Stomach (tissue), 9 donors: ENCODE data around the gene OCLN. TPM values are rescaled to one million over a fixed set of nuclear protein-coding genes. Genes with fewer than 3 reads are reported as not detected.
"Not testable (repeated sequence)": the region's sequence is repeated elsewhere in the genome, so short reads cannot be mapped to it uniquely, and the experiment has no call there.

ENCODE experiments used
- DNase-seq, 2 donors: peaks; one replicate each; pipeline versions ENCODE4 v3.0.0 to v3.0.0-alpha.2; 2013 to 2019
- H3K27ac ChIP-seq, 5 donors: fragments of 200-600 bp in 4 of 5; sonication (generic) in 4 of 5; one replicate each; pipeline ENCODE4 v1.5.1; 2013 to 2019; ENCODE audit warnings: mild to moderate bottlenecking in 1 of 5, moderate library complexity in 1 of 5
- H3K27me3 ChIP-seq, 3 donors: fragments of 200-600 bp; sonication (generic); one replicate each; pipeline ENCODE4 v1.5.1; 2017 to 2019; ENCODE audit warnings: mixed run types in 1 of 3
- H3K36me3 ChIP-seq, 4 donors: fragments of 200-600 bp; sonication (generic); 1 replicate in 3 of 4; 2 replicates in 1 of 4; pipeline ENCODE4 v1.5.1; 2016 to 2019
- H3K4me1 ChIP-seq, 4 donors: fragments of 200-600 bp; sonication (generic); one replicate each; pipeline ENCODE4 v1.5.1; 2016 to 2019
- H3K4me3 ChIP-seq, 4 donors: fragments of 200-600 bp; sonication (generic) in 3 of 4; one replicate each; pipeline ENCODE4 v1.5.1; 2016 to 2019; ENCODE audit warnings: mild to moderate bottlenecking in 1 of 4
- H3K9me3 ChIP-seq, 4 donors: fragments of 200-600 bp; sonication (generic); one replicate each; pipeline ENCODE4 v1.5.1; 2016 to 2019
- POLR2AphosphoS5 ChIP-seq, 3 donors: sonication (generic); formaldehyde crosslinking; IDR thresholded peaks; one replicate each; pipeline ENCODE4 v1.6.1; 2016; ENCODE audit warnings: antibody characterized with exemption in 3 of 3
- WGBS, 5 donors: extraction: QIAGEN DNeasy Blood & Tissue Kit in 3 of 5; methylation state at CpG; one replicate each; pipeline versions ENCODE4 v1.1.5 to v1.1.7; 2013 to 2018; 5-methylcytosine and 5-hydroxymethylcytosine counted together
- intact Hi-C: fragments of 100-400 bp; cut with DNase I; formaldehyde crosslinking; loops from one replicate; pipeline ENCODE4 v1.15.1; 2023; ENCODE audit warnings: low total_unique reads
- polyA plus RNA-seq, 3 donors: library from polyadenylated mRNA; stranded (reverse); fragments of 200-250 nt; gene quantifications; one replicate each; pipeline ENCODE4 v1.2.3, GENCODE V29; 2013
- total RNA-seq, 5 donors: library from RNA; depleted of rRNA; stranded (reverse); fragments of >200 nt; gene quantifications; one replicate each; pipeline versions ENCODE4 v1.1.0 to v1.2.3, GENCODE V29; 2014 to 2016
- TF ChIP-seq, protein P1 (sequence below), 7 experiments: fragments of 450-650 bp in 4 of 7; fragments of 200-600 bp in 3 of 7; sonication (generic) in 3 of 7; IDR thresholded peaks; one replicate each; pipeline ENCODE4 v1.5.1; 2016 to 2019; ENCODE audit warnings: antibody characterized with exemption in 7 of 7, control low read depth in 2 of 7, mild to moderate bottlenecking in 1 of 7
- donor health status: healthy with polysubstance abuse.
- donor health status: Bipolar disorder and iron deficiency.
- donor health status: healthy.

Gene OCLN
- total and polyA plus RNA-seq, 8 donors: 4.4 to 81.9 (median 25.0) TPM

DNA sequence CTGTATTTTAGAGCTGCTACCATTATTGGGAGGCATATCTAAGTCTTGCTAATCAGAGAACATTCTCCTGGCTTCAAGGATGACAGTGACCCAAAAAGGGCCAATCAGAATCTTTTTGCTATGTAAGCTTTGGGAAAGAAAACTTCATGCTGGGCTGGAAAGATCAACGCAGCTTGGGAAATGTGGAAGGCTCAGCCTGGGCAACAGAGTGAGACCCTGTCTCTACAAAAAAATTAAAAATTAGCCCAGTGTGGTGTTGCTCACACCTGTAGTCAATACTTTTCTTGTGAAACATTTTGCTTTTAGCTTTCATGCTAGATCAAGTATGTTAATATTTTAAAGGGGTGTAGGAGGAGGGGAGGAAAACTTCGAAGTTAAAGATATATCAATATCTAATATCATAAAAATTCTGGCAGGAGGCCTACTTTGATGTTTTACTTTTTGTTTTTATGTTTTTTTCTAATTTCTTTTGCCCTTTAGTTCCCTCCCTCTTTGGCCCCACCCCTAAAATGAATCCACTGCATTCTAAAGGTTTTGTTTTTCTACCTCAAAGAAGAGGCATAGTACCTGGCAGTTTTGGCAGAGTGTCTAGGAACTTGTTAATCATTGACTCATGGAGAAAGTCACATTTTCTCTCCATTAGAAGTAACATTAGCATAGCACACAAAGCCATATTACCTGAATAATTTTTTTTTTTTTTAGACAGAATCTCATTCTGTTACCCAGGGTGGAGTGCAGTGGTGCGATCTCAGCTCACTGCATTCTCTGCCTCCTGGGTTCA, 50.4 kb downstream of the OCLN start:
- intact Hi-C loops, H3K4me1 ChIP-seq, DNase-seq, H3K27ac ChIP-seq, H3K9me3 ChIP-seq, H3K4me3 ChIP-seq, H3K36me3 ChIP-seq, H3K27me3 ChIP-seq: not testable (repeated sequence)
- WGBS, 5 donors: no CpG with 5 or more reads among the region's 3 CpGs

DNA sequence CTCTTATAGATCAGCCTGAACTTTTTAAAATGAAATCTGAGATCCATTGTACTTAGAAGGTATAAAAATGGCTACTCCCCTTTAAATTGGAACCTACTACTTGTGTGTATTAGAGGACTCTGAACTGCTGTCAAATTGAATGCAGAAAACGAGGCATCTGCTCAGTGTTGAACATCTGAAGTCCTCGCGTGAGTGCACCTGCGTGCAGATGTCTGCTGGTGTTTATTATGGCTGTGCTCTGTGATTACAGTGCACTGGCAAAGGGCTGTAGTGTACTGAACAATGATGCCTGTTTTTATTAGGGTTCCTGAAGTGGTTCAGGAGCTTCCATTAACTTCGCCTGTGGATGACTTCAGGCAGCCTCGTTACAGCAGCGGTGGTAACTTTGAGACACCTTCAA, 52.0 kb downstream of the OCLN start:
- H3K4me1 ChIP-seq, DNase-seq, H3K4me3 ChIP-seq, H3K36me3 ChIP-seq, intact Hi-C loops, H3K27ac ChIP-seq, H3K27me3 ChIP-seq, H3K9me3 ChIP-seq: not testable (repeated sequence)
- WGBS, 5 donors: no CpG with 5 or more reads among the region's 7 CpGs

DNA sequence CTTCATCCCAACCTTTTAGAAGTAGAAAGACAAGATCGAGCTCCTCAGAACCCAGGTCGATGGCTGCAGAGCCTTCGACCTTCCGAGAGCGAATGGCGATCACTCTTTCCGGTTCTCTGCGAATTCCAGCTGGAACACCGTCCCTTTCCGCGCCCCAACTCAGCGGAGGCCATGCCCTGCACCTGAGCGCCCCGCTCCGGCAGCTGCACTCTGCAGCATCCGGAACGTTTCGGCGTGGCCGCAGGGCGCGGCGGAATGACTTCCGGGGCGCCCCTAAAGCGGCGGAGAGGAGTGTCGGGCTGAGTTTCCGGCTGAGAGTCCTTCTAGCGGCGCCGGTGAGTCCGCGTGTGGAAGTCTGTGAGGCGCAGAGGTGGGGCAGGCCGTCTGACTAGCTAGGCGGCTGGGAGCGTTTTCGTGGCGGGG, 67.3 kb downstream of the OCLN start, which contains the start of gene GTF2H2C:
TSS of gene GTF2H2C (plus strand) at position 284 of the 423 bp plus-strand sequence. CDS start 4,942 bp downstream, outside the sequence.
- H3K27ac ChIP-seq: peak within 1 kb of the TSS; percentile 46 to 76 (median 69)
- peak within 1 kb of the TSS; percentile 38 to 48 (median 44) for H3K4me3 ChIP-seq
- H3K9me3 ChIP-seq, H3K36me3 ChIP-seq, intact Hi-C loops, H3K27me3 ChIP-seq, H3K4me1 ChIP-seq: not testable (repeated sequence)
- 0 to 2% (median 1%) methylated on average over 15 to 38 of the region's 40 CpGs for WGBS, 5 donors
- TF ChIP-seq, protein P1, sequence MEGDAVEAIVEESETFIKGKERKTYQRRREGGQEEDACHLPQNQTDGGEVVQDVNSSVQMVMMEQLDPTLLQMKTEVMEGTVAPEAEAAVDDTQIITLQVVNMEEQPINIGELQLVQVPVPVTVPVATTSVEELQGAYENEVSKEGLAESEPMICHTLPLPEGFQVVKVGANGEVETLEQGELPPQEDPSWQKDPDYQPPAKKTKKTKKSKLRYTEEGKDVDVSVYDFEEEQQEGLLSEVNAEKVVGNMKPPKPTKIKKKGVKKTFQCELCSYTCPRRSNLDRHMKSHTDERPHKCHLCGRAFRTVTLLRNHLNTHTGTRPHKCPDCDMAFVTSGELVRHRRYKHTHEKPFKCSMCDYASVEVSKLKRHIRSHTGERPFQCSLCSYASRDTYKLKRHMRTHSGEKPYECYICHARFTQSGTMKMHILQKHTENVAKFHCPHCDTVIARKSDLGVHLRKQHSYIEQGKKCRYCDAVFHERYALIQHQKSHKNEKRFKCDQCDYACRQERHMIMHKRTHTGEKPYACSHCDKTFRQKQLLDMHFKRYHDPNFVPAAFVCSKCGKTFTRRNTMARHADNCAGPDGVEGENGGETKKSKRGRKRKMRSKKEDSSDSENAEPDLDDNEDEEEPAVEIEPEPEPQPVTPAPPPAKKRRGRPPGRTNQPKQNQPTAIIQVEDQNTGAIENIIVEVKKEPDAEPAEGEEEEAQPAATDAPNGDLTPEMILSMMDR (IDR thresholded peaks at IDR 0.05): peak in 1 of 7 experiments; percentile 12
- TF ChIP-seq POLR2AphosphoS5 (IDR thresholded peaks at IDR 0.05): peak in 2 of 3 donors; percentile 10 to 37
- DNase-seq: peak; percentile 79 to 88

DNA sequence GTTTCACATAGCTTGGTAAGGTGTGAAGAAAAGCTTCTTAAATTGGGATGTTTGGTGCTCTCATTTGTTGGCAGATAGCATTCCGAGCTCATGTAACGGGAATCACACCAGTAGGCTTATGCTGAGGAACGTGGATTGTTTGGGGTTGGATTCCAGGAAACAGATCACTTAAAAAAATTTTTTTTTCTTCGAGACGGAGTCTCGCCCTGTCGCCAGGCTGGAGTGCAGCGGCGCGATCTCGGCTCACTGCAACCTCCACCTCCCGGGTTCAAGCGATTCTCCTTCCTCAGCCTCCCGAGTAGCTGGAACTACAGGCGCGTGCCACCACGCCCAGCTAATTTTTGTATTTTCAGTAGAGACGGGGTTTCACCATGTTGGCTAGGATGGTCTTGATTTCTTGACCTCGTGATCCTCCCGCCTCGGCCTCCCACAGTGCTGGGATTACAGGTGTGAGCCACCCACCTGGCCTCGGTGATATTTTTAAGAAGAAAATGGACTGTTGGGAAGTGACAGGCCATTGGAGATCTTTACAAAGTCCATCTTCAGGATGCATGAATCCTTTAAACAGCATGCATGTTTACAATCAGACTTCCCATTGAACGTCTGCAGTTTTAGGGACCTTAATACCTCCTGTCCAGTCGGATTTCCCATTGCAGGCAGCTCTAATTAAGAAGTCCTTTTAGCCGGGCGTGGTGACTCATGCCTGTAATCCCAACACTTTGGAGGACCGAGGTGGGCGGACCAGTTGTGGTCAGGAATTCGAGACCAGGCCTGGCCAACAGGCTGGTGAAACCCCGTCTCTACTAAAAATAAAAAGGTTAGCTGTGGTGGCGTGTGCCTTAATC, 68.2 kb downstream of the OCLN start:
- intact Hi-C loops, H3K9me3 ChIP-seq, H3K36me3 ChIP-seq, H3K27ac ChIP-seq, H3K4me1 ChIP-seq, H3K27me3 ChIP-seq: not testable (repeated sequence)
- H3K4me3 ChIP-seq: peak overlapping the region; percentile 25 to 47 (median 34)
- 23 to 40% (median 33%) methylated on average over 15 to 24 of the region's 31 CpGs for WGBS, 5 donors
- peak in 1 of 2 donors; percentile 0 for DNase-seq

DNA sequence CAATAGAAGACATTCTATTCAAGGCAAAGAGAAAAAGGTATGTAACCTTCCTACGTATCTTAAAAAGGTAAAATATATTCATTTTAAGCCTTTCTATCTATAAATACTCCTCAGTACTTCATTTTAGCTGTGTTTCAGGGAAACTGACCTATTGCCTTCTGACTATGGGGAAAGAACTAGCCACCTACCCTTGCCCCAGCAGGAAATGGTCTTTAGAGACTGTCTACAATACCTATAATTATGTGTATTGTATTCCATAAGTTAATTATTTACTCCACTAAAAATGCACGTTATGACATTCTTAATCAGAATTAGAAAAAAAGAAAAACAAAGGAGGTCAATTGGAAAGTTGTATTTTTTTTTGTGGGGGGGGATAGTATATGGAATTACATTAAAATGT, 73.6 kb downstream of the OCLN start:
- H3K27me3 ChIP-seq, H3K36me3 ChIP-seq, intact Hi-C loops, H3K9me3 ChIP-seq, H3K4me1 ChIP-seq, H3K27ac ChIP-seq, DNase-seq, H3K4me3 ChIP-seq: not testable (repeated sequence)
- 66 to 79% (median 72%) methylated on average over 2 of the region's 2 CpGs for WGBS, 5 donors

DNA sequence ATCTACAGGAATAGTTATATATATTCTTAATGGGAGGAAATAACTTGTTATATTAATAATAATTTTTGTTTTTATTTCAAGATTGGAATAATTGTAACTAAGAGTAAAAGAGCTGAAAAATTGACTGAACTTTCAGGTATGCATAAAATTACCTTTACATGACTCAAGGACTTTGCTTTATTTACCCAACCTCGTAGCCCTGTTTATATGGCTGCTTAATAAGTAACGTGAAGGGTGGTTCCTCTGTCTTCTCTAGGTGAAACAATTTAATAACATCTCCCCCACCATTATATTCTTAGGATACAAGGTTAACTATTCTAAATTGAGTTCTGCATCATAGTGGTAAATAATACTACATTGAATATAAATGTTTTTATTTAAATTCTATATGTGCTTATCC, 75.5 kb downstream of the OCLN start:
- H3K4me3 ChIP-seq, H3K27me3 ChIP-seq, intact Hi-C loops, DNase-seq, H3K27ac ChIP-seq, H3K4me1 ChIP-seq, H3K9me3 ChIP-seq, H3K36me3 ChIP-seq: not testable (repeated sequence)
- WGBS, 5 donors: 55 to 63% methylated on average over 1 of the region's 2 CpGs; no CpG with 5 or more reads in 3 of the 5 donors

DNA sequence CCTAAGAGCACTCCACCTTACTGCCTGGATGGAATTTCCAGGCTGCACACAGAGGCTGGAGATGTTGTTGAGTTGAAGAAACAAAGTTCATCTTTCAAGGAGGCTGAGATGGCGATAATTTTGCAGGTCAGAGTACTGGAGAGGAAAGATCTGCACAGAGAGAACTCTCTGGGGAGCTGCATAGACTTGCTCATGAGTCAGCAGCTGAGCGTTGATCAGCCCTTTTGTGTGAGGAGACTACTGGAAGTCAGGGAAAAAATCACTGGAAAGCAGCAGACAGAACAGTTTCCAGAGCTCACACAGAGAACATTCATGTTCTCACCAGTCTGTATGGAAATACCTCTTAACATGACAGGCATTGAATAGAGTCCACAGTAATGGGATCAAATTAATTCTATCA, 90.8 kb downstream of the OCLN start:
- no CpG with 5 or more reads among the region's 2 CpGs for WGBS, 5 donors
- intact Hi-C loops, H3K9me3 ChIP-seq, H3K36me3 ChIP-seq, DNase-seq, H3K27ac ChIP-seq, H3K27me3 ChIP-seq, H3K4me3 ChIP-seq, H3K4me1 ChIP-seq: not testable (repeated sequence)

DNA sequence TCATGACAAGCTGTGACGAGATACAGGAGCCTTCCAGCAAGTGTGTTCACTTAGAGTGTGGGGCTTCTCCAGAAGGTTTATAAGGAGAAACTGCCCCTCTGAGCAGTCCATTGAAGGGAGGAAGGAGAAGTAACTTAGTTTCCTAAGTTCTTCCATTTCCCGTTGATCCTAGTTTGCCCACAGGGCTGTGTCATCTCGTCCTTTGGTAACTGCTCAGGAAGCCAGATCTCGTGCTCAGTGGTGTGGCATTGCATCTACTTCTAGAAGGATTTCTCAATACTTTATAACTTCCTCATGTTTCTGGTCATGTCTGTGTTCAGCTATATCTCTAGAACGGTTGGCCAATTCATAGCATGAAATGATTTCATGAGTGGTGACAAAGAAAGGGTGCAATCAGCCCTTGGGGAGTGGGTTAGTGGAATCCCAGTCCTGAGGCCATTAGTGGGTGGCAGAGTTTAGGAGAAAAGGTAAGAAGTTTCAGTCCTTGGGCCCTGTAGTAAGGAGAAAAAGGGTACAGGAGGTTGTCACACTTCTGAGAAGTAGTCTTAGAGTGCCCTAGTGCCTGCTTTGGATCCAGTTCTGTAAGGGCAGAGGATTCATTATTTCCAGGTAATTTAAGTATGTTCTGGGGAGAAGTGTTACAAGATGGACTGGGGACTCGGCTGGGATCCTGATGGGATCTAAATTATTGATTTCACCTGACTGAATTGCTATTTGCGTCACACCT, 103.7 kb downstream of the OCLN start:
- H3K4me1 ChIP-seq, H3K27ac ChIP-seq, H3K27me3 ChIP-seq, intact Hi-C loops, DNase-seq, H3K36me3 ChIP-seq, H3K9me3 ChIP-seq, H3K4me3 ChIP-seq: not testable (repeated sequence)
- 40 to 80% (median 68%) methylated on average over 1 to 2 of the region's 7 CpGs; no CpG with 5 or more reads in 1 of the 5 donors for WGBS, 5 donors

DNA sequence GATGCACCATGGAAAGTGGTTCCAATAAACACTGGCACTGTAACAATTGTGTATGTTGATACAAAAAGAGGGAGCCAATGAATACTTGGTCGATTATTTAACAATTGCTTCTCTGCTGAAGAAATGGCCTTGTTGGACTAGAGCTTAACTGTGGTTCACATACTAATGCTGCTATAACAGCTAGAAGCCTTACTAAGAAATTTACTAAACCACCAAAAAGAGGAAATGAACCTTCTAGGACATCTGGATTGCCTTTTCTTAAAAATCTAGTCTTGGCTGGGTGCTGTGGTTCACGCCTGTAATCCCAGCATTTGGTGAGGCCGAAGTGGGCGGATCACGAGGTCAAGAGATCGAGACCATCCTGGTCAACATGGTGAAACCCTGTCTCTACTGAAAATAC, 109.4 kb downstream of the OCLN start:
- H3K27ac ChIP-seq, H3K4me1 ChIP-seq, H3K4me3 ChIP-seq, H3K36me3 ChIP-seq, intact Hi-C loops, H3K27me3 ChIP-seq, DNase-seq, H3K9me3 ChIP-seq: not testable (repeated sequence)
- WGBS, 5 donors: 80% methylated on average over 1 of the region's 6 CpGs; no CpG with 5 or more reads in 4 of the 5 donors

DNA sequence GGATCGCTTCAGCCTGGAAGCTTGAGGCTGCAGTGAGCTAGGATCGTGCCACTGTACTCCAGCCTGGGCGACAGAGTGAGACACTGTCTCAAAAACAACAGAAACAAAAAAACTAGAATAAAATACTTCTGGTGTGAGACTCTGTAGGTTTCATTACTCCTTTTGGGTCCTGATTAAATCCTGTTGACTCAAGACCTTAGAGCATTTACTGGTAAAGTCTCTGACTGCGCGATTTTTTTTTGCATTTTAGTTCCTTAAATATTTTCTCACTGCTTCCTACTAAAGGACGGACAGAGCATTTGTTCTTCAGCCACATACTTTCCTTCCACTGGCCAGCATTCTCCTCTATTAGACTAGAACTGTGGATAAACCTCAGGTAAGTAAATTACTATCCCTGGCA, 114.2 kb downstream of the OCLN start:
- intact Hi-C loops, H3K36me3 ChIP-seq, H3K27me3 ChIP-seq, H3K9me3 ChIP-seq, H3K4me3 ChIP-seq, H3K27ac ChIP-seq, DNase-seq, H3K4me1 ChIP-seq: not testable (repeated sequence)
- 71 to 84% (median 80%) methylated on average over 3 of the region's 6 CpGs for WGBS, 5 donors
